Smooth muscle cell of the coronary artery (primary cell): ENCODE measurements around the gene SOCS6. TPM values are rescaled to one million over a fixed set of nuclear protein-coding genes. Genes with fewer than 3 reads are reported as not detected.

Experiments used
- total RNA-seq: library from RNA; depleted of rRNA; stranded (reverse); fragments of >200 nt; gene quantifications from 2 replicates; pipeline ENCODE4 v1.2.3, GENCODE V29; 2014; ENCODE audit warnings: low replicate concordance

SOCS6 gene, protein sequence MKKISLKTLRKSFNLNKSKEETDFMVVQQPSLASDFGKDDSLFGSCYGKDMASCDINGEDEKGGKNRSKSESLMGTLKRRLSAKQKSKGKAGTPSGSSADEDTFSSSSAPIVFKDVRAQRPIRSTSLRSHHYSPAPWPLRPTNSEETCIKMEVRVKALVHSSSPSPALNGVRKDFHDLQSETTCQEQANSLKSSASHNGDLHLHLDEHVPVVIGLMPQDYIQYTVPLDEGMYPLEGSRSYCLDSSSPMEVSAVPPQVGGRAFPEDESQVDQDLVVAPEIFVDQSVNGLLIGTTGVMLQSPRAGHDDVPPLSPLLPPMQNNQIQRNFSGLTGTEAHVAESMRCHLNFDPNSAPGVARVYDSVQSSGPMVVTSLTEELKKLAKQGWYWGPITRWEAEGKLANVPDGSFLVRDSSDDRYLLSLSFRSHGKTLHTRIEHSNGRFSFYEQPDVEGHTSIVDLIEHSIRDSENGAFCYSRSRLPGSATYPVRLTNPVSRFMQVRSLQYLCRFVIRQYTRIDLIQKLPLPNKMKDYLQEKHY
- 18.5 and 37.2 TPM in 2 replicates for total RNA-seq

DNA sequence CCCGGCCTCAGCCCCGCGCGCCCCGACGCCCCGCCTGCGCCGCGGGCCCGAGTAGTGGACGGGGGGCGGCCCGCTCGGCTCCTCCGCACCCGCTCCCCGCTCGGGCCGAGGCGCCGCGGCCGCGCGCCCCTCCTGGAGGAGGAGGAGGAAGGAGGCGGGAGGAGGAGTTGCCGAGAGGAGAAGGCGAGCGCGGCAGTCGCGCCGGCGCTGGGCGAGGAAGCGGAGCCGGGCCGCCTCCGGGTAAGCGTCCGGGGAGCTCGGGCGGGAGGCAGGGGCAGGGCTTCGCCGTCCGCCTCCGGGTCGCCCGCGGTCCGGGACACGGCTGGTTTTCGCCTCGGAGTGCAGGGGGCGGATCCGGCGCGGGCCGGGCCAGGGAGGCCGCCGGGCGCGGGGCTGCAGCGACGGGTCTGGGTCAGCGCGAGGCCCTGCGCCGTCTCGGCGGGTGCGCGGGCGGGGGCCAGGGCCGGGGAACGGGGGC lies at the start of gene SOCS6:
Gene SOCS6, plus strand, starts transcription at position 195 of the 478 bp plus-strand sequence. CDS start 35,624 bp downstream, outside the sequence.

Other genes with a start within 250 kb of the SOCS6 start
- gene RTTN, start 83.4 kb upstream of the SOCS6 start, total RNA-seq: 9.5 and 10.2 TPM in 2 replicates